ENCODE data around the gene ABCC6. TPM values are rescaled to one million over a fixed set of nuclear protein-coding genes. Genes with fewer than 3 reads are reported as not detected.

The ABCC6 gene
- total and polyA plus RNA-seq, 4 donors, result 50.6 to 162 (median 95.9) TPM

- TF ChIP-seq REST (IDR thresholded peaks at IDR 0.05) (no peak), RXRA (IDR thresholded peaks at IDR 0.05) (no peak), YY1 (IDR thresholded peaks at IDR 0.05) (no peak), FOXA1 (IDR thresholded peaks at IDR 0.05) (no peak)
These were observed 78.9 kb downstream of the ABCC6 start (continued) for GRCh38 chr16:16144416-16144815.

GRCh38 chr16:16143931-16144330 lies 79.4 kb downstream of the ABCC6 start:
- H3K4me1 ChIP-seq (ENCODE audit: control insufficient read depth in 4 of 4, insufficient read depth in 4 of 4, low read length in 3 of 4), result peaks cover 2 to 28% (median 21%) of the 10 kb centered on the region in 4 donors
- H3K36me3 ChIP-seq (ENCODE audit: control insufficient read depth in 4 of 4, insufficient read depth in 3 of 4, low read depth in 1 of 4, low read length in 3 of 4), result no peaks in the 10 kb centered on the region
- TF ChIP-seq REST (IDR thresholded peaks at IDR 0.05) (no peak), EGR1 (IDR thresholded peaks at IDR 0.05; ENCODE audit: low read depth in 2 of 2) (no peak), HNF4G (IDR thresholded peaks at IDR 0.05) (no peak), FOXA1 (IDR thresholded peaks at IDR 0.05) (no peak), TAF1 (conservative IDR thresholded peaks at IDR 0.05) (no peak), FOXA2 (IDR thresholded peaks at IDR 0.05) (no peak), CTCF (IDR thresholded peaks at IDR 0.05; ENCODE audit: low read depth, low read length, missing input control) (no peak), RXRA (IDR thresholded peaks at IDR 0.05) (no peak), MAX (IDR thresholded peaks at IDR 0.05) (no peak), GABPA (IDR thresholded peaks at IDR 0.05 in 1 of 2, conservative IDR thresholded peaks at IDR 0.05 in 1 of 2) (no peak), NR2F2 (IDR thresholded peaks at IDR 0.05) (no peak), SP1 (IDR thresholded peaks at IDR 0.05) (no peak)
- no peak overlapping the region for H3K27ac ChIP-seq (ENCODE audit: low read depth in 1 of 2, low read length in 2 of 2)
- H3K27me3 ChIP-seq (ENCODE audit: control insufficient read depth in 4 of 4, insufficient read depth in 4 of 4, low read length in 3 of 4), result no peaks in the 10 kb centered on the region
- H3K4me3 ChIP-seq (ENCODE audit: low read depth in 1 of 3, low read length in 3 of 3), result no peak overlapping the region
- no peak overlapping the region for H3K9ac ChIP-seq (ENCODE audit: low read depth in 1 of 2, low read length in 2 of 2)
- DNase-seq (ENCODE audit: low spot score), result no peak
- H3K9me3 ChIP-seq (ENCODE audit: control insufficient read depth in 4 of 4, low read length in 3 of 4), result no peaks in the 10 kb centered on the region
- WGBS, result 85% methylated on average over 8 of the region's 8 CpGs
